H1 (cell line): ENCODE measurements around the gene ZBTB40. TPM values are rescaled to one million over a fixed set of nuclear protein-coding genes. Genes with fewer than 3 reads are reported as not detected.

ENCODE experiments used
- CTCF ChIA-PET: fragments of 300-600 bp; sonication (Branson Sonifier 250); formaldehyde crosslinking; loops from one replicate; lab custom pipeline; 2021; ENCODE audit not compliant: partially characterized antibody; lab: Charles Lee
- POLR2A ChIA-PET: fragments of 300-600 bp; sonication (Branson Sonifier 250); formaldehyde crosslinking; loops from one replicate; lab custom pipeline; 2021; ENCODE audit warnings: inconsistent platforms; ENCODE audit not compliant: partially characterized antibody; lab: Charles Lee
- DNase-seq, 2 experiments: peaks; one replicate each; pipeline versions ENCODE4 v3.0.0 to v3.0.0-alpha.2; 2010 to 2022; ENCODE audit warnings: low spot score in 2 of 2, low read depth in 1 of 2, mixed read lengths in 1 of 2
- FAIRE-seq: peaks from 2 replicates; lab custom pipeline; 2011; peaks lifted over from hg19 to GRCh38; lab: Jason Lieb, UNC
- H2AFZ ChIP-seq: 2 replicates; pipeline ENCODE4 v1.8.1; 2012; ENCODE audit warnings: low read length, inconsistent platforms
- H2AK5ac ChIP-seq: 2 replicates; pipeline ENCODE4 v1.6.1; 2013; ENCODE audit warnings: low read depth, low read length
- H2BK120ac ChIP-seq: replicated peaks from 2 replicates; pipeline ENCODE3; 2013; ENCODE audit warnings: low read depth, low read length, inconsistent platforms
- H2BK12ac ChIP-seq: 2 replicates; pipeline ENCODE4 v1.6.1; 2013; ENCODE audit warnings: low read depth, low read length
- H2BK15ac ChIP-seq: 2 replicates; pipeline ENCODE4 v1.6.1; 2013; ENCODE audit warnings: low read length
- H2BK20ac ChIP-seq: 2 replicates; pipeline ENCODE4 v1.6.1; 2013; ENCODE audit warnings: low read length
- H2BK5ac ChIP-seq: 2 replicates; pipeline ENCODE4 v1.6.1; 2013; ENCODE audit warnings: low read depth, low read length
- H3K14ac ChIP-seq: 2 replicates; pipeline ENCODE4 v1.6.1; 2013; ENCODE audit warnings: inconsistent platforms; ENCODE audit not compliant: insufficient read length
- H3K18ac ChIP-seq: 2 replicates; pipeline ENCODE4 v1.6.1; 2013; ENCODE audit warnings: low read length; ENCODE audit errors: extremely low read depth
- H3K23ac ChIP-seq: 2 replicates; pipeline ENCODE4 v1.6.1; 2013; ENCODE audit warnings: inconsistent platforms; ENCODE audit not compliant: insufficient read length
- H3K23me2 ChIP-seq: 2 replicates; pipeline ENCODE4 v1.6.1; 2013; ENCODE audit warnings: low read depth, low read length
- H3K27ac ChIP-seq: 2 replicates; pipeline ENCODE4 v1.6.1; 2011; ENCODE audit warnings: low read depth, low read length, inconsistent platforms
- H3K27me3 ChIP-seq, 4 experiments: replicated peaks in 1 of 4; 1 replicate in 1 of 4; 2 replicates in 3 of 4; pipeline versions ENCODE4 v1.6.1 to v1.8.1; 2011 to 2013; ENCODE audit warnings: low read length in 3 of 4, mild to moderate bottlenecking in 3 of 4, inconsistent platforms in 2 of 4, mixed read lengths in 2 of 4, moderate library complexity in 1 of 4; ENCODE audit not compliant: control insufficient read depth in 3 of 4, insufficient read depth in 3 of 4; ENCODE audit errors: extremely low read depth in 1 of 4
- H3K36me3 ChIP-seq, 4 experiments: 2 replicates each; pipeline versions ENCODE4 v1.6.1 to v1.8.1; 2011 to 2013; ENCODE audit warnings: mild to moderate bottlenecking in 4 of 4, low read length in 3 of 4, moderate library complexity in 2 of 4, control low read depth in 1 of 4, inconsistent platforms in 1 of 4; ENCODE audit not compliant: insufficient read depth in 4 of 4, control insufficient read depth in 2 of 4
- H3K4ac ChIP-seq: replicated peaks from 2 replicates; pipeline ENCODE3; 2013; ENCODE audit warnings: low read length, low read depth, mixed read lengths, inconsistent platforms; ENCODE audit not compliant: insufficient read length
- H3K4me1 ChIP-seq, 4 experiments: replicated peaks in 1 of 4; 1 replicate in 1 of 4; 2 replicates in 3 of 4; pipeline versions ENCODE4 v1.6.1 to v1.8.1; 2011 to 2013; ENCODE audit warnings: low read length in 3 of 4, inconsistent platforms in 2 of 4, mixed read lengths in 1 of 4; ENCODE audit not compliant: insufficient read depth in 4 of 4, control insufficient read depth in 3 of 4
- H3K4me2 ChIP-seq, 2 experiments: 2 replicates each; pipeline versions ENCODE4 v1.6.1 to v1.8.1; 2011 to 2013; ENCODE audit warnings: low read depth in 2 of 2, low read length in 2 of 2, control low read depth in 1 of 2, inconsistent platforms in 1 of 2, mild to moderate bottlenecking in 1 of 2; ENCODE audit not compliant: insufficient read depth in 1 of 2
- H3K4me3 ChIP-seq, 4 experiments: fragments of 200-600, 300-600 bp in 1 of 4; sonication (generic), shearing (Covaris generic), sonication (Bioruptor Twin) in 1 of 4; 2 replicates each; pipeline versions ENCODE4 v1.5.1 to v1.8.1; 2011 to 2016; ENCODE audit warnings: low read length in 4 of 4, low read depth in 3 of 4, control low read depth in 2 of 4, inconsistent platforms in 2 of 4, mild to moderate bottlenecking in 2 of 4, mixed read lengths in 1 of 4, moderate library complexity in 1 of 4; ENCODE audit not compliant: insufficient read depth in 2 of 4; ENCODE audit errors: extremely low read depth in 1 of 4
- H3K56ac ChIP-seq: replicated peaks from 2 replicates; pipeline ENCODE3; 2013; ENCODE audit warnings: low read depth, mild to moderate bottlenecking, mixed read lengths, low read length, inconsistent platforms; ENCODE audit not compliant: insufficient read length
- H3K79me1 ChIP-seq: 2 replicates; pipeline ENCODE4 v1.6.1; 2013; ENCODE audit warnings: low read depth, low read length, control low read depth
- H3K79me2 ChIP-seq, 2 experiments: 2 replicates each; pipeline versions ENCODE4 v1.6.1 to v1.8.1; 2012 to 2013; ENCODE audit warnings: low read length in 2 of 2, mild to moderate bottlenecking in 2 of 2, inconsistent platforms in 1 of 2; ENCODE audit not compliant: insufficient read depth in 2 of 2, control insufficient read depth in 1 of 2
- H3K9ac ChIP-seq, 4 experiments: replicated peaks in 1 of 4; 1 replicate in 1 of 4; 2 replicates in 3 of 4; pipeline versions ENCODE4 v1.6.1 to v1.8.1; 2011 to 2013; ENCODE audit warnings: low read depth in 3 of 4, low read length in 3 of 4, control low read depth in 2 of 4, mild to moderate bottlenecking in 2 of 4, moderate library complexity in 2 of 4, inconsistent platforms in 1 of 4; ENCODE audit errors: extremely low read depth in 1 of 4
- H3K9me3 ChIP-seq, 2 experiments: 2 replicates each; pipeline versions ENCODE4 v1.6.1 to v1.8.1; 2012 to 2013; ENCODE audit warnings: mild to moderate bottlenecking in 2 of 2, moderate library complexity in 2 of 2, control low read depth in 1 of 2, inconsistent platforms in 1 of 2, low read depth in 1 of 2, low read length in 1 of 2, mixed read lengths in 1 of 2; ENCODE audit not compliant: insufficient read depth in 2 of 2
- H4K20me1 ChIP-seq, 2 experiments: replicated peaks in 1 of 2; 2 replicates each; pipeline versions ENCODE3 to v1.8.1; 2011 to 2013; ENCODE audit warnings: inconsistent platforms in 2 of 2, low read length in 2 of 2, mild to moderate bottlenecking in 1 of 2; ENCODE audit not compliant: insufficient read depth in 2 of 2, control insufficient read depth in 1 of 2
- H4K5ac ChIP-seq: 2 replicates; pipeline ENCODE4 v1.6.1; 2013; ENCODE audit warnings: low read length, low read depth, mixed read lengths, inconsistent platforms; ENCODE audit not compliant: insufficient read length
- H4K8ac ChIP-seq: 2 replicates; pipeline ENCODE4 v1.8.0; 2013; ENCODE audit warnings: mild to moderate bottlenecking, moderate library complexity, low read length, inconsistent platforms; ENCODE audit not compliant: insufficient read depth; ENCODE audit errors: extremely low read depth
- H4K91ac ChIP-seq: replicated peaks from 2 replicates; pipeline ENCODE3; 2013; ENCODE audit warnings: low read length, mixed read lengths, inconsistent platforms; ENCODE audit not compliant: insufficient read length
- EZH2 ChIP-seq: fragments of 200-600 bp; sonication (generic); IDR thresholded peaks from 2 replicates; pipeline ENCODE4 v1.7.1; 2012; ENCODE audit warnings: low read depth, mild to moderate bottlenecking, moderate library complexity, low read length, inconsistent platforms; ENCODE audit not compliant: severe bottlenecking
- GTF2F1 ChIP-seq: IDR thresholded peaks from 2 replicates; pipeline ENCODE4 v1.6.1; 2012; ENCODE audit warnings: low read depth, low read length, improper control_type of control experiment, borderline replicate concordance
- HDAC2 ChIP-seq, 2 experiments: fragments of 300-600 bp in 1 of 2; sonication (generic) in 1 of 2; IDR thresholded peaks; 2 replicates each; pipeline ENCODE4 v1.6.1; 2011 to 2012; ENCODE audit warnings: low read depth in 2 of 2, low read length in 2 of 2, mild to moderate bottlenecking in 2 of 2, moderate library complexity in 2 of 2, borderline replicate concordance in 1 of 2, inconsistent platforms in 1 of 2
- POLR2A ChIP-seq, 2 experiments: IDR thresholded peaks; 1 replicate in 1 of 2; 2 replicates in 1 of 2; pipeline ENCODE4 v1.6.1; 2011; ENCODE audit warnings: low read depth in 2 of 2, low read length in 2 of 2, mild to moderate bottlenecking in 2 of 2; ENCODE audit errors: control extremely low read depth in 1 of 2
- RBBP5 ChIP-seq: IDR thresholded peaks from 2 replicates; pipeline ENCODE4 v1.7.1; 2012; ENCODE audit warnings: low read depth, mild to moderate bottlenecking, inconsistent platforms, low read length, moderate library complexity, borderline replicate concordance
- SIX5 ChIP-seq: IDR thresholded peaks from 2 replicates; pipeline ENCODE4 v1.6.1; 2011; ENCODE audit warnings: mild to moderate bottlenecking, low read depth, low read length
- SP4 ChIP-seq: IDR thresholded peaks from 2 replicates; pipeline ENCODE4 v1.6.1; 2012; ENCODE audit warnings: low read length, inconsistent platforms
- SUZ12 ChIP-seq: fragments of 200-600 bp; sonication (generic); IDR thresholded peaks from 2 replicates; pipeline ENCODE4 v1.6.1; 2012; ENCODE audit warnings: mild to moderate bottlenecking, inconsistent platforms, low read length, moderate library complexity, mixed read lengths
- TCF12 ChIP-seq: IDR thresholded peaks from 2 replicates; pipeline ENCODE4 v1.6.1; 2011; ENCODE audit warnings: low read depth, mild to moderate bottlenecking, low read length
- YY1 ChIP-seq: IDR thresholded peaks from 2 replicates; pipeline ENCODE4 v1.6.1; 2011; ENCODE audit warnings: low read depth, mild to moderate bottlenecking, low read length
- WGBS, 2 experiments: shearing (Covaris generic) in 1 of 2; methylation state at CpG; one replicate each; pipeline versions ENCODE4 v1.1.6 to v1.1.7; 2013 to 2015; ENCODE audit warnings: low lambda C conversion rate in 2 of 2, mixed read lengths in 2 of 2, inconsistent platforms in 1 of 2, low coverage in 1 of 2, missing lambda C conversion rate in 1 of 2; ENCODE audit not compliant: insufficient replicate concordance in 2 of 2, insufficient coverage in 1 of 2, insufficient read length in 1 of 2; ENCODE audit errors: extremely low coverage in 1 of 2, missing lambda C conversion rate in 1 of 2; 5-methylcytosine and 5-hydroxymethylcytosine counted together
- polyA plus RNA-seq, 7 experiments: library from polyadenylated mRNA; depleted of rRNA in 3 of 7; stranded (reverse) in 5 of 7; unstranded in 2 of 7; fragments of >200 nt in 5 of 7; fragments of 200-250 nt in 2 of 7; gene quantifications; 1 replicate in 5 of 7; 2 replicates in 1 of 7; 4 replicates in 1 of 7; pipeline versions ENCODE4 v1.2.1 to v1.2.3, GENCODE V29; 2011 to 2013; ENCODE audit warnings: missing spikeins in 2 of 7, mixed read lengths in 2 of 7
- total RNA-seq: library from RNA; stranded (reverse); fragmentation: NEBNext Ultra II Directional; extraction: Animal tissue kit (Norgen Biotek cat#: 25700); gene quantifications from 2 replicates; pipeline ENCODE4 v1.2.1, GENCODE V29; 2021

ZBTB40 gene
- total and polyA plus RNA-seq, 2 of the 8 experiments (the other 6 are each of a cell fraction or from before 2014, with no cell fraction given), result 3.1 to 19.3 TPM

- H3K23ac ChIP-seq, result no peak overlapping the region
- H3K79me1 ChIP-seq, result peaks cover 3% of the 10 kb centered on the region; the same call in 1 of the 2 replicates
- H3K79me2 ChIP-seq, result peaks cover 0 to 21% of the 10 kb centered on the region in 2 experiments; a peak in 2 of 4 replicates
- no peak for DNase-seq
- H3K14ac ChIP-seq, result no peak overlapping the region
- no peak overlapping the region for H3K4me3 ChIP-seq
- CTCF ChIA-PET, result interaction anchor here (0.5 to 1.5 kb wide), 2 partner anchors 13 to 799 kb away, joined by 3 to 5 read pairs; no protein-coding TSS in a partner anchor
- no peaks in the 10 kb centered on the region for H3K4me1 ChIP-seq
- H2AK5ac ChIP-seq, result no peak overlapping the region
- H3K27me3 ChIP-seq, result no peaks in the 10 kb centered on the region
- no peak overlapping the region for H4K91ac ChIP-seq
- H3K56ac ChIP-seq, result no peak overlapping the region
- H4K20me1 ChIP-seq, result no peaks in the 10 kb centered on the region
- no peak overlapping the region for H2BK5ac ChIP-seq
- no peak overlapping the region for H3K9ac ChIP-seq
- WGBS, 2 experiments, result 88% methylated on average over 5 of the region's 5 CpGs; no CpG with 5 or more reads in 1 of the 2 experiments
- H3K27ac ChIP-seq, result no peak overlapping the region
- H4K5ac ChIP-seq, result no peak overlapping the region
- H3K18ac ChIP-seq, result no peak overlapping the region
- no peak overlapping the region for H4K8ac ChIP-seq
- no peak overlapping the region for H2BK15ac ChIP-seq
- TF ChIP-seq EZH2 (no peak), RBBP5 (no peak), POLR2A (IDR thresholded peaks at IDR 0.05; ENCODE audit: control extremely low read depth in 1 of 2, low read depth in 2 of 2, low read length in 2 of 2) (no peak), TCF12 (no peak), HDAC2 (IDR thresholded peaks at IDR 0.05; ENCODE audit: borderline replicate concordance in 1 of 2, low read depth in 2 of 2, low read length in 2 of 2) (no peak), YY1 (no peak), GTF2F1 (no peak), SP4 (no peak), SIX5 (no peak), SUZ12 (no peak)
- POLR2A ChIA-PET, result no interaction called here
- H2BK20ac ChIP-seq, result no peak overlapping the region
- no peak for FAIRE-seq
- H3K36me3 ChIP-seq, result no peaks in the 10 kb centered on the region
- no peak overlapping the region for H2BK12ac ChIP-seq
- no peak overlapping the region for H3K4me2 ChIP-seq
- no peak overlapping the region for H2BK120ac ChIP-seq
- no peaks in the 10 kb centered on the region for H3K23me2 ChIP-seq
- no peak overlapping the region for H3K4ac ChIP-seq
- no peaks in the 10 kb centered on the region for H3K9me3 ChIP-seq
- H2AFZ ChIP-seq, result no peak overlapping the region
Observed at GRCh38 chr1:22476566-22476965, 24.9 kb downstream of the ZBTB40 start.
